WI38 (cell line): Measurements from ENCODE around the gene HNRNPLL.

Experiments used
- H3K4me3 ChIP-seq: 2 replicates; pipeline ENCODE4 v1.5.1; 2011; ENCODE audit warnings: low read depth, mild to moderate bottlenecking, control low read depth, low read length
- TF ChIP-seq, protein P1 (sequence below): IDR thresholded peaks from 2 replicates; pipeline ENCODE4 v1.5.1; 2012; ENCODE audit warnings: low read depth, mild to moderate bottlenecking, control low read depth, low read length

Gene HNRNPLL

DNA sequence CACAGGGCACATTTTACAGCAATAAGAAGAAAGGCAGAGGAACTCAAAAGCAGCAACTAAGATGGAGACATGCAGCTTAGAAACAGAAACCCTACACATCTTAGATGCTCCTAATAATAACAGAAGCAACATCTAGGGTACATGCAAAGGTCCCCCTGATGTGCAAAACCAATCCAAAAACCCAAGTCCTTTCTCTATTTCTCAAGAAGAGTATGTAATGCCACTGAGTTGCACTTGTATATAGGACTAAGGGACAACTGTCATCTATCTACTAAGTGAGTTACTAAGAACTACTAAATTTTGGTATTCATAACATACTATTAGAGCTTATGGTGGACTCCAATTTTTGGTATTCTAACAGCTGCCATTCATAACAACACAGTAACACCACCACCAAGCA, 28.4 kb downstream of the HNRNPLL start:
- TF ChIP-seq, protein P1, sequence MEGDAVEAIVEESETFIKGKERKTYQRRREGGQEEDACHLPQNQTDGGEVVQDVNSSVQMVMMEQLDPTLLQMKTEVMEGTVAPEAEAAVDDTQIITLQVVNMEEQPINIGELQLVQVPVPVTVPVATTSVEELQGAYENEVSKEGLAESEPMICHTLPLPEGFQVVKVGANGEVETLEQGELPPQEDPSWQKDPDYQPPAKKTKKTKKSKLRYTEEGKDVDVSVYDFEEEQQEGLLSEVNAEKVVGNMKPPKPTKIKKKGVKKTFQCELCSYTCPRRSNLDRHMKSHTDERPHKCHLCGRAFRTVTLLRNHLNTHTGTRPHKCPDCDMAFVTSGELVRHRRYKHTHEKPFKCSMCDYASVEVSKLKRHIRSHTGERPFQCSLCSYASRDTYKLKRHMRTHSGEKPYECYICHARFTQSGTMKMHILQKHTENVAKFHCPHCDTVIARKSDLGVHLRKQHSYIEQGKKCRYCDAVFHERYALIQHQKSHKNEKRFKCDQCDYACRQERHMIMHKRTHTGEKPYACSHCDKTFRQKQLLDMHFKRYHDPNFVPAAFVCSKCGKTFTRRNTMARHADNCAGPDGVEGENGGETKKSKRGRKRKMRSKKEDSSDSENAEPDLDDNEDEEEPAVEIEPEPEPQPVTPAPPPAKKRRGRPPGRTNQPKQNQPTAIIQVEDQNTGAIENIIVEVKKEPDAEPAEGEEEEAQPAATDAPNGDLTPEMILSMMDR = no peak

DNA sequence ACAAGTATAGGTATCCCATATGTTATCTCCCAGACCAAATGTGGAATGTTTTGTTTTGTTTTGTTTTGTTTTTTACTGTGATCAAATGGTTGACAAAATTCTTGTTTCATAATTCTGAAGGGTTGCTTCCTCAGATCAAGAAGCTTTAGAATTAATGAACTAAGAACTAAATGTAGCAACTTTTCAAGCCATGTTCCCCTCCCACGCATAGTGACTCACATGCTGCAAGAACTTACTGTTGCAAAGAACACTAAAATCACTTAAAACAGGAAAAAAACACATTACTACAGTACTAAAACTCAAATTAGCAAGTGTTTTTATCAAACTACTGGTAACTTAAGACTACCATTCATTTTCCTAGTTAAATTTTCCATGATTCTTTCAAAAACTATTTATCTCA, 30.6 kb downstream of the HNRNPLL start:
- no peak overlapping the region for H3K4me3 ChIP-seq
- TF ChIP-seq, protein P1 = no peak

More for the DNA sequence above, 28.4 kb downstream of the HNRNPLL start:
- no peak overlapping the region for H3K4me3 ChIP-seq

DNA sequence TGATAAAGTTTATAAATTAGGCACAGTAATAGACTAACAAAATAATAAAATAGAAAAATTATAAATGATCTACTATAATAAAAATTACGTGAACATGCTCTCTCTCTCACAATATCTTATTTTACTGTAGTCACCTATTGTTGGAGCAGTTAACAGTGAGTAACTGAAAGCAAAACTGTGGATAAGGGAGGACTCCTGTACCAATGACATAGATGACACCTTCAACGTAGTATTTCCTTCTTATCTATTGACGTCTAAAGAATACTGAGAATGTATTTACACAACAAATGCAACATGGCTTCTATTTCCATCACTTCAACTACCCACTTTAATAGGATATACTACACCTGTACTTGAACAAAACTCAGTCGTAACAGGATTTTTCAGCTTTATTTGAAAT, 31.5 kb downstream of the HNRNPLL start:
- H3K4me3 ChIP-seq = no peak overlapping the region
- TF ChIP-seq, protein P1 = no peak

DNA sequence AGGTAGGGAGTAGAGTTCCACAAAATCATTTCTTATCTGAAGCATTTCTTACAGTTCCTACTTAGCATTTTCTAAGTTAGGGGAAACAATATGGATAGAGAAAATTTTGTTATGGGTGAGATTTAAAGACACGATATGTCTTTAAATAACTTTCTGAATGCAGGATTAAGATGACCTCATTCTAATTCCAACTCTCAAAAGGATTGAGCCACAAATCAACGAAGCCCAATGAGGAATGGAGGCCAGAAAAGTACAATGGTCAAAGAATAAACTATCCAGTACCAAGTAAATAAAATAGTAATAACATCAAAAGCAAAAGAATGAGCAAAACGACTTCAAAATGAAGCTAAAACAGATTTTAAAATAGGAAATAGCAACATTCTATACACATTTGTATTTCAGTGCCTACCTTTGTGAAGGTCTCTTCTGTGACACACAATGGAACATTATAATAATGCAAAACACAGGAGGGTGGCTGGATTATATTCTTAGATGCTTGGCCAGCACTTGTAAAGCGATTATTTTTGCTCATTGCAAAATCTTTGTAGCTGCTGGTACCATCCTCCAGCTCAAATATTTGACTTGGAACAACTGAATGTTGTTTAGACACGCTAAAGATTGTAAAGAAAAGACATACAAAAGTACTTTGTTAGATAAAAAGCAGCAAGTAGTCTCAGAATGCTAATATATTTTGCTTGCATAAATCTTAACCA, 33.8 kb downstream of the HNRNPLL start:
- TF ChIP-seq, protein P1 = no peak
- H3K4me3 ChIP-seq = no peak overlapping the region

DNA sequence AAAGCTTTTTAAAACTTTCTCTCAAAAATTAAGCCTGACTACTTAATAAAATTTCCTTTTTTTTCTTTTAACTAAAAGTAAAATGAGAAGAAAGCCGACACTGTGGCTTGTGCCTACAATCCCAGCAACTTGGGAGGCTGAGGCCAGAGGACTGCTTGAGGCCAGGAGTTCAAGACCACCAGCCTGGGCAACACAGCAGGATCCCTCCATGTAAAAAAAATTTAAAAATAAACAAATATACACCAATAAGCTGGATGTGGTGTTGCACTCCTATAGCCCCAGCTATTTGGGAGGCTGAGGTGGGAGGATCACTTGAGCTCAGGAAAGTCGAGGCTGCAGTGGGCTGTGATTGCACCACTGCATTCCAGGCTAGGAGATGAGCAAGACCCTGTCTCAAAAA, 37.4 kb downstream of the HNRNPLL start:
- TF ChIP-seq, protein P1 = no peak
- no peak overlapping the region for H3K4me3 ChIP-seq

DNA sequence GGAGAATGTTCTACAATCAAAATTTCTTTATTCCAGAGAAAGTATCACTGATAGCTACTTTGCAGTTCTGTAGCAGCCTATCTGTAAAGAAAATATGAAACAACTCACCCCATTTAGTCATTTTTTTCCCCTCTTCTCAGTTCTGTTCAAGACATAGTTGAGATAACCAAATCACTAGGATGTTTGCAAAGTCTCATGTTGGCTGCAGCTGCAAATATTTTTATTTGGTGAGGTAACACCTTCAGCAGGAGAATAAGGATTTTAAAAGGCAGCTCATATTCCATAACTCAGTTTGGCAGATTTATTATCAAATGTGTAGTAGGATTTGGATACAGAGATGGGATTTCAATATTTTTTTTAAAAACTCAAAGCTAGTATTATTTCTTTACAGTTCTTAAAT, 41.0 kb downstream of the HNRNPLL start:
- TF ChIP-seq, protein P1 = no peak
- H3K4me3 ChIP-seq = no peak overlapping the region

DNA sequence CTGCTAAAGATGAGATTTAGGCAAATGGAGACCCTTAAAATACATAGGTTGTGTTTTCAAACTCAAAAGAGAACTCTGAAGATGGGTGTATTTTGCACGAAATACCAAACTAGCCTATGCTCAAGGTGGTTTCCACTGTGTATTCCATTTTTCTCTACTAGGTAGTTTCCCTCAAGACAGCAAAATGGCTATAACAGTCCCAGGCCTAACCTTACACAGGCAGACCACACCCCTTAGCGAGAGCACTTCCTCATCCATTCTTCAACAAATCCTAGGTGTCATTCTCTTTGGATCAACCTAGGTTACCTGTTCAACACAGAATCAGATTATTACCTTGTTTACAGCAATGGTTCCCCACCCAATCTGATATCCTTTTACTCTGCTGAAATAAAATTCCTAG, 42.6 kb downstream of the HNRNPLL start:
- TF ChIP-seq, protein P1 = no peak
- H3K4me3 ChIP-seq = no peak overlapping the region
